HepG2 (cell line): Measurements from ENCODE around the gene NRL. TPM values are rescaled to one million over a fixed set of nuclear protein-coding genes. Genes with fewer than 3 reads are reported as not detected.

ENCODE experiments used
- ELF1 ChIP-seq: sonication (generic); formaldehyde crosslinking; IDR thresholded peaks from 2 replicates; pipeline ENCODE4 v1.4.0; 2020; ENCODE audit warnings: missing genetic modification reagents
- ELF3 ChIP-seq: IDR thresholded peaks from 2 replicates; pipeline ENCODE4 v1.6.1; 2016; ENCODE audit warnings: missing genetic modification reagents, missing compliant biosample characterization
- ETV6 ChIP-seq: sonication (generic); formaldehyde crosslinking; conservative IDR thresholded peaks from 2 replicates; pipeline ENCODE4 v1.4.0; 2020; ENCODE audit warnings: missing genetic modification reagents
- FOXP1 ChIP-seq, 2 experiments: fragments of 450-650 bp in 1 of 2; IDR thresholded peaks; 2 replicates each; pipeline ENCODE4 v1.6.1; 2017 to 2018; ENCODE audit warnings: antibody characterized with exemption in 1 of 2
- GLI4 ChIP-seq: sonication (generic); formaldehyde crosslinking; IDR thresholded peaks from 2 replicates; pipeline ENCODE4 v1.5.1; 2020; ENCODE audit warnings: missing genetic modification reagents, mild to moderate bottlenecking, moderate library complexity, borderline replicate concordance
- IRF1 ChIP-seq: sonication (generic); formaldehyde crosslinking; IDR thresholded peaks from 2 replicates; pipeline ENCODE4 v1.4.0; 2020; ENCODE audit warnings: low read depth, mild to moderate bottlenecking, missing genetic modification reagents
- ISX ChIP-seq: sonication (generic); formaldehyde crosslinking; conservative IDR thresholded peaks from 2 replicates; pipeline ENCODE4 v1.5.0; 2020; ENCODE audit warnings: missing genetic modification reagents
- NCOA5 ChIP-seq: sonication (generic); formaldehyde crosslinking; IDR thresholded peaks from 2 replicates; pipeline ENCODE4 v1.4.0; 2020; ENCODE audit warnings: missing genetic modification reagents
- PHB2 ChIP-seq: fragments of 450-650 bp; IDR thresholded peaks from 2 replicates; pipeline ENCODE4 v1.6.1; 2018; ENCODE audit not compliant: partially characterized antibody
- SMAD1 ChIP-seq: sonication (generic); formaldehyde crosslinking; IDR thresholded peaks from 2 replicates; pipeline ENCODE4 v1.4.0; 2020; ENCODE audit warnings: missing genetic modification reagents, low read depth, mild to moderate bottlenecking, borderline replicate concordance
- SP2 ChIP-seq: sonication (generic); formaldehyde crosslinking; IDR thresholded peaks from 2 replicates; pipeline ENCODE4 v1.5.1; 2020; ENCODE audit warnings: mild to moderate bottlenecking, missing genetic modification reagents
- TBL1XR1 ChIP-seq: fragments of 150-350 bp; IDR thresholded peaks from 2 replicates; pipeline ENCODE4 v1.6.1; 2014; ENCODE audit warnings: borderline replicate concordance, low read length; ENCODE audit not compliant: partially characterized antibody
- TCF7L2 ChIP-seq: IDR thresholded peaks from 2 replicates; pipeline ENCODE4 v1.6.1; 2011; ENCODE audit warnings: mild to moderate bottlenecking, low read depth, low read length, moderate library complexity
- TERF1 ChIP-seq: sonication (generic); formaldehyde crosslinking; IDR thresholded peaks from 2 replicates; pipeline ENCODE4 v1.8.0; 2022; ENCODE audit warnings: mild to moderate bottlenecking, missing genetic modification reagents, moderate library complexity
- TP53 ChIP-seq: sonication (generic); formaldehyde crosslinking; conservative IDR thresholded peaks from 2 replicates; pipeline ENCODE4 v1.4.0; 2020; ENCODE audit warnings: missing genetic modification reagents
- TSC22D2 ChIP-seq: sonication (generic); formaldehyde crosslinking; IDR thresholded peaks from 2 replicates; pipeline ENCODE4 v1.5.1; 2020; ENCODE audit warnings: missing genetic modification reagents, mild to moderate bottlenecking, borderline replicate concordance
- ZBTB43 ChIP-seq: sonication (generic); formaldehyde crosslinking; conservative IDR thresholded peaks from 2 replicates; pipeline ENCODE4 v1.4.0; 2020; ENCODE audit warnings: missing genetic modification reagents
- ZNF317 ChIP-seq: sonication (generic); formaldehyde crosslinking; IDR thresholded peaks from 2 replicates; pipeline ENCODE4 v1.5.0; 2020; ENCODE audit warnings: mild to moderate bottlenecking, missing genetic modification reagents
- ZNF451 ChIP-seq: sonication (generic); formaldehyde crosslinking; IDR thresholded peaks from 2 replicates; pipeline ENCODE4 v1.5.0; 2020; ENCODE audit warnings: mild to moderate bottlenecking, missing genetic modification reagents
- ZNF710 ChIP-seq: sonication (generic); formaldehyde crosslinking; IDR thresholded peaks from 2 replicates; pipeline ENCODE4 v1.5.0; 2020; ENCODE audit warnings: mild to moderate bottlenecking, missing genetic modification reagents, borderline replicate concordance
- ZNF746 ChIP-seq: sonication (generic); formaldehyde crosslinking; IDR thresholded peaks from 2 replicates; pipeline ENCODE4 v1.8.0; 2022; ENCODE audit warnings: mild to moderate bottlenecking, missing genetic modification reagents
- polyA plus RNA-seq, 8 experiments: library from polyadenylated mRNA; depleted of rRNA in 3 of 8; stranded (reverse) in 7 of 8; unstranded in 1 of 8; fragments of >200 nt; fragmentation: Illumina TruSeq in 4 of 8; extraction: Trizol in 4 of 8; gene quantifications; 2 replicates each; pipeline versions ENCODE4 v1.2.1 to v1.2.3, GENCODE V29; 2011 to 2016; ENCODE audit warnings: low read depth in 4 of 8, missing spikeins in 1 of 8, mixed read lengths in 1 of 8; ENCODE audit not compliant: insufficient read depth in 1 of 8
- total RNA-seq, 5 experiments: library from RNA; depleted of rRNA; stranded (reverse); fragments of >200 nt; fragmentation: Illumina TruSeq; extraction: Trizol; gene quantifications; 2 replicates each; pipeline ENCODE4 v1.2.3, GENCODE V29; 2016; ENCODE audit warnings: low read depth in 1 of 5
- TF ChIP-seq, protein P1 (sequence below): sonication (generic); formaldehyde crosslinking; IDR thresholded peaks from 2 replicates; pipeline ENCODE4 v1.4.0; 2020; ENCODE audit warnings: missing genetic modification reagents

The NRL gene
- total and polyA plus RNA-seq, 2 of the 13 experiments (the other 11 are each of a cell fraction or from before 2014, with no cell fraction given), result 2.5 to 4.7 TPM

- TF ChIP-seq TSC22D2 (CRISPR knock-in tag), result peak; percentile 100
- no peak for TF ChIP-seq TCF7L2
- no peak for TF ChIP-seq ZNF746
- peak; percentile 94 for TF ChIP-seq ETV6
- TF ChIP-seq PHB2, result no peak
- TF ChIP-seq FOXP1 (IDR thresholded peaks at IDR 0.05), result peak; percentile 86; the same call in 1 of the 2 replicates
- peak; percentile 89 for TF ChIP-seq FOXP1 (CRISPR knock-in tag; IDR thresholded peaks at IDR 0.05)
- peak; percentile 87 for TF ChIP-seq ELF1
- peak; percentile 91; the same call in 1 of the 2 replicates for TF ChIP-seq IRF1 (CRISPR knock-in tag)
- no peak for TF ChIP-seq SP2
- 0 out of 2 replicates have a peak, but pooled peaks have one; percentile 12 for TF ChIP-seq TP53 (CRISPR knock-in tag)
- TF ChIP-seq ZNF317 (CRISPR knock-in tag), result peak; percentile 91
- peak; percentile 96 for TF ChIP-seq ELF3
- TF ChIP-seq ISX (CRISPR knock-in tag), result no peak
- peak; percentile 90; the same call in 1 of the 2 replicates for TF ChIP-seq GLI4 (CRISPR knock-in tag)
- TF ChIP-seq ZBTB43, result peak; percentile 96
- no peak for TF ChIP-seq TERF1
- peak; percentile 96 for TF ChIP-seq ZNF710 (CRISPR knock-in tag)
- TF ChIP-seq ZNF451 (CRISPR knock-in tag), result peak; percentile 93; the same call in 1 of the 2 replicates
- TF ChIP-seq SMAD1 (CRISPR knock-in tag), result peak; percentile 98; the same call in 1 of the 2 replicates
- peak; percentile 85 for TF ChIP-seq TBL1XR1
- no peak; the same call in 1 of the 2 replicates for TF ChIP-seq NCOA5
- TF ChIP-seq, protein P1, sequence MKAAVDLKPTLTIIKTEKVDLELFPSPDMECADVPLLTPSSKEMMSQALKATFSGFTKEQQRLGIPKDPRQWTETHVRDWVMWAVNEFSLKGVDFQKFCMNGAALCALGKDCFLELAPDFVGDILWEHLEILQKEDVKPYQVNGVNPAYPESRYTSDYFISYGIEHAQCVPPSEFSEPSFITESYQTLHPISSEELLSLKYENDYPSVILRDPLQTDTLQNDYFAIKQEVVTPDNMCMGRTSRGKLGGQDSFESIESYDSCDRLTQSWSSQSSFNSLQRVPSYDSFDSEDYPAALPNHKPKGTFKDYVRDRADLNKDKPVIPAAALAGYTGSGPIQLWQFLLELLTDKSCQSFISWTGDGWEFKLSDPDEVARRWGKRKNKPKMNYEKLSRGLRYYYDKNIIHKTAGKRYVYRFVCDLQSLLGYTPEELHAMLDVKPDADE, result no peak; the same call in none of the 2 replicates
These were observed 19.3 kb downstream of the NRL start (continued) for GRCh38 chr14:24095271-24096068.
